Prostate gland (tissue), 2 donors: ENCODE results near the gene RIMBP2. TPM values are rescaled to one million over a fixed set of nuclear protein-coding genes. Genes with fewer than 3 reads are reported as not detected.

ENCODE experiments used
- DNase-seq: peaks from one replicate; pipeline ENCODE4 v3.0.0-alpha.2; 2019; ENCODE audit warnings: low spot score
- H3K27ac ChIP-seq, 2 donors: fragments of 200-600 bp; sonication (generic); 2 replicates each; pipeline ENCODE4 v1.5.1; 2017 to 2019
- H3K27me3 ChIP-seq: fragments of 200-600 bp; sonication (generic); replicated peaks from 2 replicates; pipeline ENCODE4 v1.5.1; 2019; ENCODE audit not compliant: insufficient read depth
- H3K36me3 ChIP-seq, 2 donors: fragments of 200-600 bp; sonication (generic); 1 replicate in 1 of 2; 2 replicates in 1 of 2; pipeline versions ENCODE4 v1.5.1 to v1.8.1; 2017 to 2019
- H3K4me1 ChIP-seq: fragments of 200-600 bp; sonication (generic); replicated peaks from 2 replicates; pipeline ENCODE4 v1.5.1; 2019
- H3K4me3 ChIP-seq, 2 donors: fragments of 200-600 bp; sonication (generic); 2 replicates each; pipeline ENCODE4 v1.5.1; 2017 to 2019
- H3K9me3 ChIP-seq: fragments of 200-600 bp; sonication (generic); 2 replicates; pipeline ENCODE4 v1.5.1; 2017
- CTCF ChIP-seq, 4 experiments: fragments of 200-600 bp in 2 of 4; fragments of 450-650 bp in 2 of 4; sonication (generic) in 2 of 4; IDR thresholded peaks; 1 replicate in 3 of 4; 2 replicates in 1 of 4; pipeline ENCODE4 v1.5.1; 2016 to 2019; ENCODE audit warnings: antibody characterized with exemption in 4 of 4, mild to moderate bottlenecking in 2 of 4, moderate library complexity in 2 of 4
- POLR2A ChIP-seq: fragments of 450-650 bp; IDR thresholded peaks from one replicate; pipeline ENCODE4 v1.6.1; 2016; ENCODE audit warnings: antibody characterized with exemption, mild to moderate bottlenecking
- POLR2AphosphoS5 ChIP-seq: sonication (generic); formaldehyde crosslinking; IDR thresholded peaks from one replicate; pipeline ENCODE4 v1.6.1; 2017; ENCODE audit warnings: antibody characterized with exemption
- WGBS: methylation state at CpG from one replicate; pipeline ENCODE4 v1.1.5; 2018; 5-methylcytosine and 5-hydroxymethylcytosine counted together
- intact Hi-C: fragments of 100-400 bp; cut with DNase I; formaldehyde crosslinking; loops from one replicate; pipeline ENCODE4 v1.14.2; 2022
- total RNA-seq, 2 donors: library from RNA; depleted of rRNA; stranded (reverse); fragments of >200 nt; gene quantifications; one replicate each; pipeline ENCODE4 v1.1.0, GENCODE V29; 2016

RIMBP2 gene
- total RNA-seq, 2 donors from 2014 or later, result 0.96 to 7.0 TPM

DNA sequence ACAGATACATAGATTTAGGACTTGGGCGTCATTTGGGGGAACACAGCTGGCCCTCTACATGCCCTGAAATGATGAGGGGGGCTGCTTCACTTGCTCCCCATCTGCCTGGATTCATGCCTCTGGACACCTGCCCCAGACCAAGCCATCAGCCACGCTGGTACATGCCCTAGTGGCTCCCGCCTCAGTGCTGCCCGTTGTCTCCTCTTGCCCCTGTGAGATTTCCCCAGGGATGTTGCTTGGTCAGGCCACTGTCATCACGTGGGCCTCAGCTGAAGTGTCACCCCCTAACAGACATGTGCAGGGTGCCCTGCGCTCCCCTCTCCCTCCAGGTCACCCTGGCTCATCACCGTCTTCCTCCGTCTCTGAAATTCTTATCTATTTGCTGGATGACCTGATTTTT lies 220.9 kb downstream of the RIMBP2 start:
- no peaks in the 10 kb centered on the region for H3K27me3 ChIP-seq
- intact Hi-C loops, result no loop called here
- DNase-seq, result no peak
- no peak for TF ChIP-seq POLR2AphosphoS5
- no peak for TF ChIP-seq CTCF (IDR thresholded peaks at IDR 0.05)
- no peak for TF ChIP-seq POLR2A
- no peak overlapping the region for H3K4me3 ChIP-seq
- no peaks in the 10 kb centered on the region for H3K36me3 ChIP-seq
- H3K4me1 ChIP-seq, result no peaks in the 10 kb centered on the region
- H3K27ac ChIP-seq, result no peak overlapping the region
- no peaks in the 10 kb centered on the region for H3K9me3 ChIP-seq
- WGBS, result 91% methylated on average over 8 of the region's 8 CpGs

DNA sequence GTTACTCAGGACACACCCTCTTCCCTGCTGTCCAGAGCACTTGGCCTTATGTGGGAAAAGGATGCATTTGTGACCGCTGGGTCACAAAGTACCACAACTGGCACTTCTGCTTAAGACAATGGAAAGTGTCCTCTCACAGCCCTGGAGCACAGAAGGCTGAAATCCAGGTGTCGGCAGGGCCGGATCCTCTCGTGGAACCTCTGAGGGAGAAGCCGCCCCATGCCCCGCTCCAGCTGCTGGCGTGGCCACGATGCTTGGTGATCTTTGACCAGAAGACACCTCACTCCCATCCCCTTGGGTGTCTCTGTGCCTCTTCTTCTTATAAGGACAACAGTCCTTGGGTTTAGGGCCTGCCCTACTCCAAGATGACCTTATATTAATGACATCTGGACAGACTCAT lies 221.4 kb downstream of the RIMBP2 start:
- no peak for DNase-seq
- H3K36me3 ChIP-seq, result no peaks in the 10 kb centered on the region
- H3K27me3 ChIP-seq, result no peaks in the 10 kb centered on the region
- H3K4me1 ChIP-seq, result no peaks in the 10 kb centered on the region
- no peak for TF ChIP-seq POLR2AphosphoS5
- TF ChIP-seq CTCF (IDR thresholded peaks at IDR 0.05), result no peak
- TF ChIP-seq POLR2A, result no peak
- intact Hi-C loops, result no loop called here
- whole genome bisulfite sequencing, result 91% methylated on average over 8 of the region's 8 CpGs
- no peaks in the 10 kb centered on the region for H3K9me3 ChIP-seq
- H3K27ac ChIP-seq, result no peak overlapping the region
- no peak overlapping the region for H3K4me3 ChIP-seq

GRCh38 chr12:130493951-130494350 lies 222.1 kb downstream of the RIMBP2 start:
- no peak for TF ChIP-seq POLR2A
- no peak for TF ChIP-seq CTCF (IDR thresholded peaks at IDR 0.05)
- TF ChIP-seq POLR2AphosphoS5, result no peak
- no peak for DNase-seq
- intact Hi-C loops, result no loop called here

GRCh38 chr12:130491421-130492357 lies 224.4 kb downstream of the RIMBP2 start:
- Histone ChIP-seq H3K36me3 (no peaks in the 10 kb centered on the region), H3K4me3 (no peak overlapping the region), H3K4me1 (no peaks in the 10 kb centered on the region), H3K27ac (no peak overlapping the region), H3K27me3 (no peaks in the 10 kb centered on the region), H3K9me3 (no peaks in the 10 kb centered on the region)
- TF ChIP-seq CTCF (IDR thresholded peaks at IDR 0.05), result no peak
- no peak for TF ChIP-seq POLR2AphosphoS5
- no peak for TF ChIP-seq POLR2A
- no peak for DNase-seq
- 47% methylated on average over 32 of the region's 32 CpGs for WGBS
- intact Hi-C loops, result no loop called here

More at GRCh38 chr12:130493951-130494350, 222.1 kb downstream of the RIMBP2 start:
- H3K9me3 ChIP-seq, result no peaks in the 10 kb centered on the region
- no peak overlapping the region for H3K4me3 ChIP-seq
- H3K36me3 ChIP-seq, result no peaks in the 10 kb centered on the region
- no peaks in the 10 kb centered on the region for H3K27me3 ChIP-seq
- H3K27ac ChIP-seq, result no peak overlapping the region
- WGBS, result 93% methylated on average over 13 of the region's 13 CpGs
- no peaks in the 10 kb centered on the region for H3K4me1 ChIP-seq

DNA sequence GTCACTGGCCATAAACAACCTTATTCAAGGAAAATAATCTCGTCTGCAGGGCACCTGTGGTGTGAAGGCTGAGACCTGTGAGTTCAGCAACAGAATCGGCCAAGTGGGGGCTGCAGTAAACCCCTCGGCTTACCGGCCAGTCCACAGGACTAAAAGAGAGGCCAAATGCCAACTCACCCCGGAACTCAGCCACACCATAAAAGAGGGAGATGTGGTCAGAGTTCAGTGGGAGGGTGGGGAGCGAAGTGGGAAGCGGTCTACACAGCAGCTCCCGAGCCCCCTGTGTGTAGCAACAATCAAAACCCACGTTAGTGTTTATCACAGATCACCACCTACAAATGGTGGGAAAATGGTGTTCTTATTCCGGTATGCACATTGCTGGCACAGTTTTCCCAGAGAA lies 225.4 kb downstream of the RIMBP2 start:
- TF ChIP-seq POLR2A, result no peak
- no peak for TF ChIP-seq CTCF (IDR thresholded peaks at IDR 0.05)
- TF ChIP-seq POLR2AphosphoS5, result no peak
- 74% methylated on average over 10 of the region's 10 CpGs for WGBS
- intact Hi-C loops, result no loop called here

More for the DNA sequence above, 225.4 kb downstream of the RIMBP2 start:
- DNase-seq, result no peak
- H3K4me3 ChIP-seq, result no peak overlapping the region
- no peaks in the 10 kb centered on the region for H3K4me1 ChIP-seq
- H3K9me3 ChIP-seq, result no peaks in the 10 kb centered on the region
- H3K27me3 ChIP-seq, result no peaks in the 10 kb centered on the region
- H3K36me3 ChIP-seq, result no peaks in the 10 kb centered on the region
- H3K27ac ChIP-seq, result no peak overlapping the region
